Upper lobe of left lung (tissue), 4 donors: ENCODE results near the gene CDKN2AIP.

Experiments
- CTCF ChIP-seq, 6 experiments: fragments of 450-650 bp in 4 of 6; fragments of 200-600 bp in 2 of 6; sonication (generic) in 2 of 6; IDR thresholded peaks; one replicate each; pipeline ENCODE4 v1.5.1; 2016 to 2019; ENCODE audit warnings: antibody characterized with exemption in 6 of 6
- POLR2A ChIP-seq, 4 donors: fragments of 450-650 bp; IDR thresholded peaks; one replicate each; pipeline ENCODE4 v1.5.1; 2016 to 2017; ENCODE audit warnings: antibody characterized with exemption in 4 of 4, mild to moderate bottlenecking in 2 of 4
- POLR2AphosphoS5 ChIP-seq, 2 donors: sonication (generic); formaldehyde crosslinking; IDR thresholded peaks; one replicate each; pipeline ENCODE4 v1.5.1; 2017; ENCODE audit warnings: antibody characterized with exemption in 2 of 2

- TF ChIP-seq POLR2AphosphoS5 (IDR thresholded peaks at IDR 0.05): no peak
- TF ChIP-seq CTCF (IDR thresholded peaks at IDR 0.05): no peak
- no peak for TF ChIP-seq POLR2A (IDR thresholded peaks at IDR 0.05)
These were observed 33.1 kb upstream of the CDKN2AIP start for GRCh38 chr4:183411291-183411861.
